ENCODE results near the gene GDPD5. TPM values are rescaled to one million over a fixed set of nuclear protein-coding genes. Genes with fewer than 3 reads are reported as not detected.

Gene GDPD5
- total RNA-seq, 2 experiments from 2014 or later, result 13.5 to 57.3 TPM

GRCh38 chr11:75439026-75439425, 86.7 kb downstream of the GDPD5 start:
- H3K9me2 ChIP-seq (ENCODE audit: insufficient read depth, low read length), result no peaks in the 10 kb centered on the region
- no peak overlapping the region for H3K4me2 ChIP-seq (ENCODE audit: low read length)
- DNase-seq (ENCODE audit: low spot score), result no peak
- no TSS peak for BruUV-seq (replicated peaks)
- no peaks in the 10 kb centered on the region for H3K4me1 ChIP-seq (ENCODE audit: insufficient read depth, low read length, poor library complexity, severe bottlenecking)
- no peaks in the 10 kb centered on the region for H3K36me3 ChIP-seq (ENCODE audit: insufficient read depth, low read length)
- CTCF ChIA-PET (ENCODE audit: unreplicated experiment), result interaction anchor here (0.5 kb wide), 1 partner anchor 122 kb away, joined by 6 read pairs; no protein-coding TSS in a partner anchor
- H3K9me3 ChIP-seq (ENCODE audit: low read length), result no peaks in the 10 kb centered on the region
- no peak overlapping the region for H2AFZ ChIP-seq (ENCODE audit: low read length)
- POLR2A ChIA-PET, result no interaction called here
- no peaks in the 10 kb centered on the region for H3K79me2 ChIP-seq (ENCODE audit: insufficient read depth, low read depth, low read length)
- intact Hi-C loops (cut with micrococcal nuclease; ENCODE audit: unreplicated experiment), result no loop called here
- H3K27ac ChIP-seq (ENCODE audit: low read depth, low read length, poor library complexity, severe bottlenecking), result no peak overlapping the region
- no peak for TF ChIP-seq EZH2phosphoT487 (IDR thresholded peaks at IDR 0.05; ENCODE audit: borderline replicate concordance, low read depth, low read length)
- no peak for TF ChIP-seq CTCF (conservative IDR thresholded peaks at IDR 0.05; ENCODE audit: low read length)
- H4K20me1 ChIP-seq (ENCODE audit: insufficient read depth, low read length), result no peaks in the 10 kb centered on the region
- no peak overlapping the region for H3K4me3 ChIP-seq (ENCODE audit: low read depth, low read length, poor library complexity, severe bottlenecking)

- ChIA-PET CTCF (ENCODE audit: unreplicated experiment) (no interaction called here), POLR2A (no interaction called here)
- Histone ChIP-seq H3K9me2 (ENCODE audit: insufficient read depth, low read length) (no peaks in the 10 kb centered on the region), H3K36me3 (ENCODE audit: insufficient read depth, low read length) (no peaks in the 10 kb centered on the region), H3K4me2 (ENCODE audit: low read length) (no peak overlapping the region), H3K9me3 (ENCODE audit: low read length) (no peaks in the 10 kb centered on the region), H3K79me2 (ENCODE audit: insufficient read depth, low read depth, low read length) (no peaks in the 10 kb centered on the region), H3K27ac (ENCODE audit: low read depth, low read length, poor library complexity, severe bottlenecking) (no peak overlapping the region), H3K4me1 (ENCODE audit: insufficient read depth, low read length, poor library complexity, severe bottlenecking) (no peaks in the 10 kb centered on the region), H4K20me1 (ENCODE audit: insufficient read depth, low read length) (no peaks in the 10 kb centered on the region), H3K4me3 (ENCODE audit: low read depth, low read length, poor library complexity, severe bottlenecking) (no peak overlapping the region), H2AFZ (ENCODE audit: low read length) (no peak overlapping the region)
- DNase-seq (ENCODE audit: low spot score), result no peak
- TF ChIP-seq CTCF (conservative IDR thresholded peaks at IDR 0.05; ENCODE audit: low read length) (no peak), EZH2phosphoT487 (IDR thresholded peaks at IDR 0.05; ENCODE audit: borderline replicate concordance, low read depth, low read length) (no peak)
- intact Hi-C loops (cut with micrococcal nuclease; ENCODE audit: unreplicated experiment), result no loop called here
- BruUV-seq (replicated peaks), result no TSS peak
Measured at GRCh38 chr11:75437966-75438659, 87.6 kb downstream of the GDPD5 start.

GRCh38 chr11:75436806-75437205, 88.9 kb downstream of the GDPD5 start:
- TF ChIP-seq CTCF (conservative IDR thresholded peaks at IDR 0.05; ENCODE audit: low read length) (no peak), EZH2phosphoT487 (IDR thresholded peaks at IDR 0.05; ENCODE audit: borderline replicate concordance, low read depth, low read length) (no peak)

More at GRCh38 chr11:75436806-75437205, 88.9 kb downstream of the GDPD5 start:
- Histone ChIP-seq H3K27ac (ENCODE audit: low read depth, low read length, poor library complexity, severe bottlenecking) (no peak overlapping the region), H3K4me1 (ENCODE audit: insufficient read depth, low read length, poor library complexity, severe bottlenecking) (no peaks in the 10 kb centered on the region), H3K79me2 (ENCODE audit: insufficient read depth, low read depth, low read length) (no peaks in the 10 kb centered on the region), H3K36me3 (ENCODE audit: insufficient read depth, low read length) (no peaks in the 10 kb centered on the region), H4K20me1 (ENCODE audit: insufficient read depth, low read length) (no peaks in the 10 kb centered on the region), H3K9me3 (ENCODE audit: low read length) (no peaks in the 10 kb centered on the region), H3K4me3 (ENCODE audit: low read depth, low read length, poor library complexity, severe bottlenecking) (no peak overlapping the region), H3K9me2 (ENCODE audit: insufficient read depth, low read length) (no peaks in the 10 kb centered on the region), H3K4me2 (ENCODE audit: low read length) (no peak overlapping the region), H2AFZ (ENCODE audit: low read length) (no peak overlapping the region)
- BruUV-seq (replicated peaks), result no TSS peak
- intact Hi-C loops (cut with micrococcal nuclease; ENCODE audit: unreplicated experiment), result no loop called here
- ChIA-PET POLR2A (no interaction called here), CTCF (ENCODE audit: unreplicated experiment) (interaction anchor here (0.6 kb wide), 1 partner anchor 102 kb away, joined by 9 read pairs; no protein-coding TSS in a partner anchor)
- DNase-seq (ENCODE audit: low spot score), result no peak
